KMS-11 (cell line): ENCODE measurements around the gene ADCK2.

Experiments used
- H2AFZ ChIP-seq: fragments of 200-600 bp; sonication (generic); 2 replicates; pipeline ENCODE4 v1.6.1; 2016; ENCODE audit warnings: antibody characterized with exemption, mixed run types, low read depth
- H3K27ac ChIP-seq: fragments of 200-600 bp; sonication (generic); 2 replicates; pipeline ENCODE4 v1.6.1; 2016; ENCODE audit warnings: mild to moderate bottlenecking, mixed run types
- H3K27me3 ChIP-seq: fragments of 200-600 bp; sonication (generic); 2 replicates; pipeline ENCODE4 v1.6.1; 2017; ENCODE audit warnings: mild to moderate bottlenecking, low read depth, mixed run types, moderate library complexity; ENCODE audit not compliant: insufficient read depth
- H3K36me3 ChIP-seq: fragments of 200-600 bp; sonication (generic); 2 replicates; pipeline ENCODE4 v1.6.1; 2017; ENCODE audit warnings: mild to moderate bottlenecking, mixed run types; ENCODE audit not compliant: insufficient read depth
- H3K4me1 ChIP-seq: fragments of 200-600 bp; sonication (generic); 2 replicates; pipeline ENCODE4 v1.6.1; 2016; ENCODE audit warnings: mild to moderate bottlenecking, low read depth, mixed run types; ENCODE audit not compliant: poor library complexity, severe bottlenecking
- H3K4me2 ChIP-seq: fragments of 200-600 bp; sonication (generic); 2 replicates; pipeline ENCODE4 v1.7.0; 2016; ENCODE audit warnings: mild to moderate bottlenecking, mixed run types
- H3K4me3 ChIP-seq: fragments of 200-600 bp; sonication (generic); IDR thresholded peaks from 2 replicates; pipeline ENCODE4 v1.6.1; 2017; ENCODE audit warnings: low read depth, low read length, mixed read lengths; ENCODE audit not compliant: insufficient read depth
- H3K79me2 ChIP-seq: fragments of 200-600 bp; sonication (generic); 2 replicates; pipeline ENCODE4 v1.6.1; 2016; ENCODE audit warnings: low read depth, mixed run types; ENCODE audit not compliant: insufficient read depth
- H3K9ac ChIP-seq: fragments of 200-600 bp; sonication (generic); 2 replicates; pipeline ENCODE4 v1.6.1; 2016; ENCODE audit warnings: mild to moderate bottlenecking, mixed run types
- H4K20me1 ChIP-seq: fragments of 200-600 bp; sonication (generic); 2 replicates; pipeline ENCODE4 v1.6.1; 2016; ENCODE audit warnings: mild to moderate bottlenecking, mixed run types; ENCODE audit not compliant: insufficient read depth
- CTCF ChIP-seq: fragments of 200-600 bp; sonication (generic); conservative IDR thresholded peaks from 2 replicates; pipeline ENCODE4 v1.6.1; 2017; ENCODE audit warnings: low read depth, mild to moderate bottlenecking, antibody characterized with exemption, low read length, moderate library complexity, mixed read lengths

ADCK2 gene

GRCh38 chr7:140694592-140694991, 21.8 kb downstream of the ADCK2 start:
- H3K36me3 ChIP-seq = no peaks in the 10 kb centered on the region

GRCh38 chr7:140695381-140695780, 22.6 kb downstream of the ADCK2 start:
- Histone ChIP-seq H3K4me2 (no peak overlapping the region), H3K36me3 (no peaks in the 10 kb centered on the region), H3K27ac (no peak overlapping the region), H3K79me2 (peaks cover 33% of the 10 kb centered on the region), H3K4me3 (no peak overlapping the region), H3K4me1 (peaks cover 17% of the 10 kb centered on the region), H3K27me3 (no peaks in the 10 kb centered on the region), H3K9ac (no peak overlapping the region), H4K20me1 (no peaks in the 10 kb centered on the region), H2AFZ (peak overlapping the region; percentile 67; the same call in 1 of the 2 replicates)
- no peak for TF ChIP-seq CTCF

More at GRCh38 chr7:140694592-140694991, 21.8 kb downstream of the ADCK2 start:
- Histone ChIP-seq H3K4me1 (peaks cover 17% of the 10 kb centered on the region), H2AFZ (no peak overlapping the region), H3K79me2 (peaks cover 25% of the 10 kb centered on the region), H3K4me2 (no peak overlapping the region), H3K27ac (no peak overlapping the region), H3K27me3 (no peaks in the 10 kb centered on the region), H3K4me3 (no peak overlapping the region), H3K9ac (no peak overlapping the region), H4K20me1 (no peaks in the 10 kb centered on the region)
- no peak for TF ChIP-seq CTCF

DNA sequence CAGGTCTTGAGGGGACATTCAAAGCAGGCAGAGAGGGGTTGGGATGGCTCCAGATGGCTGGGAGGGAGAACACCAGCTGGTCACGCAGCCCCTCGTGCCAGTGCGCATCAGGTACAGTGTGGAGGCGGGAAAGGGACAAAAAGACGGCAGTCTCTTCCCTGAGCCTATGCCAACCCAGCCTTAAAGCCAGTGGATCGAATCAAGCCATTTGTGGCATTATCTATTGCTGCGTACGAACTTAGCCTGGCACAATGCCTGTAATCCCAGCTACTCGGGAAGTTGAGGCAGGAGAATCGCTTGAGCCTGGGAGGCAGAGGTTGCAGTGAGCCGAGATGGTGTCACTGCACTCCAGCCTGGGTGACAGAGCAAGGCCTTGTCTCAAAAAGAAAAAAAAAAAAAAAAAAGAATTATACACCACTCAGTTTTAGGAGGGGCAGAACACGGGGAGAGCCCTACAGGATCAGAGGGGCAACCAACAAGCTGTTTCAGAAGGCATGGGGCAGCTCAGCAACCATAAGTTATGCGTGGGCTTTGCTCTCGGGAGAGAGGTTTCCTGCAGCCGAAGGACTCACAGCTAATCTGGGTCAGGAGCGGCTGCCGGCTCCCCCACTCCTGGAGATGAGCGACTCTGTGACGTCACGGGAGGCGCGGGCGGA, 23.4 kb downstream of the ADCK2 start:
- no peak for TF ChIP-seq CTCF
- H3K4me1 ChIP-seq = peaks cover 17% of the 10 kb centered on the region
- H3K4me3 ChIP-seq = peak overlapping the region; percentile 62
- peak overlapping the region; percentile 95 for H3K9ac ChIP-seq
- H3K27me3 ChIP-seq = no peaks in the 10 kb centered on the region
- H3K27ac ChIP-seq = peak overlapping the region; percentile 80
- H4K20me1 ChIP-seq = no peaks in the 10 kb centered on the region
- peaks cover 40% of the 10 kb centered on the region for H3K79me2 ChIP-seq
- peak overlapping the region; percentile 85 for H3K4me2 ChIP-seq
- peak overlapping the region; percentile 67 for H2AFZ ChIP-seq
- no peaks in the 10 kb centered on the region for H3K36me3 ChIP-seq

- Histone ChIP-seq H2AFZ (peak within 1 kb of the TSS; percentile 67), H3K9ac (peak within 1 kb of the TSS; percentile 95), H3K27ac (peak within 1 kb of the TSS; percentile 80), H3K27me3 (no peaks in the 10 kb centered on the region), H3K4me1 (peaks cover 17% of the 10 kb centered on the region), H3K36me3 (no peaks in the 10 kb centered on the region), H3K79me2 (peaks cover 47% of the 10 kb centered on the region), H4K20me1 (no peaks in the 10 kb centered on the region), H3K4me2 (peak within 1 kb of the TSS; percentile 85), H3K4me3 (peak within 1 kb of the TSS; percentile 62)
- no peak for TF ChIP-seq CTCF
Observed at GRCh38 chr7:140696680-140697446, 24.1 kb downstream of the ADCK2 start, which contains the start of gene NDUFB2. Gene NDUFB2 (plus strand): TSS chr7:140696708. CDS start chr7:140696745, 37 bp downstream.
